K562 (cell line): ENCODE results near the gene SGMS1. TPM values are rescaled to one million over a fixed set of nuclear protein-coding genes. Genes with fewer than 3 reads are reported as not detected.

Experiments
- CTCFL ChIP-seq: IDR thresholded peaks from 2 replicates; pipeline ENCODE4 v1.6.1; 2011; ENCODE audit warnings: borderline replicate concordance, low read depth, mild to moderate bottlenecking, moderate library complexity, low read length; ENCODE audit not compliant: insufficient read depth, poor library complexity, severe bottlenecking
- NFIC ChIP-seq: fragments of 450-650 bp; IDR thresholded peaks from 2 replicates; pipeline ENCODE4 v1.6.1; 2017; ENCODE audit warnings: mild to moderate bottlenecking, inconsistent platforms
- PHF21A ChIP-seq: fragments of 450-650 bp; IDR thresholded peaks from 2 replicates; pipeline ENCODE4 v1.6.1; 2017; ENCODE audit warnings: low read depth, borderline replicate concordance
- PRPF4 ChIP-seq: fragments of 200-400 bp; formaldehyde crosslinking; IDR thresholded peaks from one replicate; pipeline ENCODE4 v1.6.1; 2017; ENCODE audit warnings: low read length, low read depth, mild to moderate bottlenecking; ENCODE audit not compliant: insufficient read depth, poor library complexity, severe bottlenecking
- SRSF7 ChIP-seq: fragments of 200-400 bp; formaldehyde crosslinking; optimal IDR thresholded peaks from 2 replicates; pipeline ENCODE3; 2017; ENCODE audit warnings: mild to moderate bottlenecking, low read depth, low read length
- STAT5A ChIP-seq: IDR thresholded peaks from 2 replicates; pipeline ENCODE4 v1.6.1; 2012; ENCODE audit warnings: low read length, inconsistent platforms, borderline replicate concordance
- TAF1 ChIP-seq: IDR thresholded peaks from 2 replicates; pipeline ENCODE4 v1.6.1; 2011; ENCODE audit warnings: mild to moderate bottlenecking, low read length, moderate library complexity; ENCODE audit not compliant: insufficient read depth, control insufficient read depth, severe bottlenecking; ENCODE audit errors: extremely low read depth
- ZBTB2 ChIP-seq: fragments of 450-650 bp; IDR thresholded peaks from 2 replicates; pipeline ENCODE4 v1.6.1; 2016; ENCODE audit warnings: antibody characterized with exemption
- polyA plus RNA-seq, 8 experiments: library from polyadenylated mRNA; depleted of rRNA in 4 of 8; stranded (reverse) in 5 of 8; unstranded in 3 of 8; fragments of >200 nt; fragmentation: Nextera tagmentation in 2 of 8; fragmentation: Illumina TruSeq in 1 of 8; extraction: Ambion mirVana in 2 of 8; extraction: Trizol in 1 of 8; gene quantifications; 2 replicates each; pipeline versions ENCODE4 v1.2.1 to v1.2.3, GENCODE V29; 2011 to 2014; ENCODE audit warnings: inconsistent platforms in 1 of 8, missing spikeins in 1 of 8
- total RNA-seq, 7 experiments: library from RNA; depleted of rRNA in 6 of 7; stranded (reverse); fragments of >200 nt in 6 of 7; fragmentation: Illumina TruSeq in 2 of 7; extraction: Trizol in 2 of 7; gene quantifications; 2 replicates each; pipeline versions ENCODE4 v1.2.1 to v1.2.3, GENCODE V29; 2011 to 2021; ENCODE audit warnings: low replicate concordance in 1 of 7
- TF ChIP-seq, protein P1 (sequence below), 2 experiments: fragments of 150-350 bp in 1 of 2; IDR thresholded peaks; 2 replicates each; pipeline ENCODE4 v1.6.1; 2012 to 2016; ENCODE audit warnings: low read depth in 2 of 2, low read length in 2 of 2, mild to moderate bottlenecking in 1 of 2, moderate library complexity in 1 of 2

SGMS1 gene
- total and polyA plus RNA-seq, 9 of the 15 experiments (the other 6 are each of a cell fraction or from before 2014, with no cell fraction given) = 22.6 to 232 (median 82.2) TPM

DNA sequence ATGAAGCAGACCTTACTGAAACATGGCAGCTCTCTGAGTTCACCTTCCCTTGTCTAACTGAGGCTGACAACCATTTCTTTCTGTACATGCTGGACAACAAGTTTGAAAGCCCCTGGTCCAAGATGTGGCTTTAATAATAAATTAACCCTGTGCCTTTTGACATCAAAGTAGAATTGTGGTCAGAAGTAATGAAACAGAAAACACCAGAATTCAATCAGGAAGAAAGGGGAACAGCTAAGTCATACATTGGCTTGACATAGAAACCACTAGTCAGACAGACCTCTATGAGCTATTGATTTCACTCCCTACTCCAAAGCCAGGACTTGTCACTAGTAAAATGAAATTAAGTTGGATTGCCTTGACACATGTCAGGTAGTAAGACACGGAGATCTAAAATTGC is 197.3 kb downstream of the SGMS1 start (continued):
- TF ChIP-seq NFIC = no peak
- no peak for TF ChIP-seq TAF1
- TF ChIP-seq PHF21A = no peak
- no peak for TF ChIP-seq SRSF7
- no peak for TF ChIP-seq CTCFL
- TF ChIP-seq PRPF4 = no peak
- TF ChIP-seq ZBTB2 = no peak
- TF ChIP-seq STAT5A = no peak
- TF ChIP-seq, protein P1, sequence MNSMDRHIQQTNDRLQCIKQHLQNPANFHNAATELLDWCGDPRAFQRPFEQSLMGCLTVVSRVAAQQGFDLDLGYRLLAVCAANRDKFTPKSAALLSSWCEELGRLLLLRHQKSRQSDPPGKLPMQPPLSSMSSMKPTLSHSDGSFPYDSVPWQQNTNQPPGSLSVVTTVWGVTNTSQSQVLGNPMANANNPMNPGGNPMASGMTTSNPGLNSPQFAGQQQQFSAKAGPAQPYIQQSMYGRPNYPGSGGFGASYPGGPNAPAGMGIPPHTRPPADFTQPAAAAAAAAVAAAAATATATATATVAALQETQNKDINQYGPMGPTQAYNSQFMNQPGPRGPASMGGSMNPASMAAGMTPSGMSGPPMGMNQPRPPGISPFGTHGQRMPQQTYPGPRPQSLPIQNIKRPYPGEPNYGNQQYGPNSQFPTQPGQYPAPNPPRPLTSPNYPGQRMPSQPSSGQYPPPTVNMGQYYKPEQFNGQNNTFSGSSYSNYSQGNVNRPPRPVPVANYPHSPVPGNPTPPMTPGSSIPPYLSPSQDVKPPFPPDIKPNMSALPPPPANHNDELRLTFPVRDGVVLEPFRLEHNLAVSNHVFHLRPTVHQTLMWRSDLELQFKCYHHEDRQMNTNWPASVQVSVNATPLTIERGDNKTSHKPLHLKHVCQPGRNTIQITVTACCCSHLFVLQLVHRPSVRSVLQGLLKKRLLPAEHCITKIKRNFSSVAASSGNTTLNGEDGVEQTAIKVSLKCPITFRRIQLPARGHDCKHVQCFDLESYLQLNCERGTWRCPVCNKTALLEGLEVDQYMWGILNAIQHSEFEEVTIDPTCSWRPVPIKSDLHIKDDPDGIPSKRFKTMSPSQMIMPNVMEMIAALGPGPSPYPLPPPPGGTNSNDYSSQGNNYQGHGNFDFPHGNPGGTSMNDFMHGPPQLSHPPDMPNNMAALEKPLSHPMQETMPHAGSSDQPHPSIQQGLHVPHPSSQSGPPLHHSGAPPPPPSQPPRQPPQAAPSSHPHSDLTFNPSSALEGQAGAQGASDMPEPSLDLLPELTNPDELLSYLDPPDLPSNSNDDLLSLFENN (IDR thresholded peaks at IDR 0.05; ENCODE audit: low read depth in 2 of 2, low read length in 2 of 2) = no peak
